HG02970 (cell line): ENCODE measurements around the gene GREB1L.
"Not testable (repeated sequence)": the region's sequence is repeated elsewhere in the genome, so short reads cannot be mapped to it uniquely, and the experiment has no call there.

ENCODE experiments used
- ATAC-seq: cut with Tn5 transposase; IDR thresholded peaks from one replicate; pipeline ENCODE4 v1.9.1; 2021; ENCODE audit warnings: mild to moderate bottlenecking, moderate library complexity, moderate number of reproducible peaks; ENCODE audit not compliant: unreplicated experiment, low FRiP score

The GREB1L gene

DNA sequence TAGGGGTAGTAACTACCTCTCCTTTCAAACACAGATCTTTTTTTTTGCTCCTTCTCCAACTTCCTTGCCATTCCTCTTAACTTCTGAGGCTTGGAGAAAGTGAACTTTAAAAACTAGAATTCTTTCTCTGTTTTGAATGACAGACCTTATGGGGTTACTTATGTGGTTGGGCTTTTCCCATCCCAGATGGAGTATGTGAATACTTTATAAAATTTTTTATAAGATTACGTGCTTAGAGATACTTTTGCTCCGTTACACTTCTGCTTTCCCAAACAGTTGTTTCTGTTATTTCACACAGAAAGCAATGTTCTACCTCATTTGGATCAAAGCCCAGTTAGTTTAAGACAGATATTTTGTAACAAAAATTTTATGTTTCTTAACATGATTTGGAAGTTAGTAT, 20.2 kb downstream of the GREB1L start:
- ATAC-seq: no peak

DNA sequence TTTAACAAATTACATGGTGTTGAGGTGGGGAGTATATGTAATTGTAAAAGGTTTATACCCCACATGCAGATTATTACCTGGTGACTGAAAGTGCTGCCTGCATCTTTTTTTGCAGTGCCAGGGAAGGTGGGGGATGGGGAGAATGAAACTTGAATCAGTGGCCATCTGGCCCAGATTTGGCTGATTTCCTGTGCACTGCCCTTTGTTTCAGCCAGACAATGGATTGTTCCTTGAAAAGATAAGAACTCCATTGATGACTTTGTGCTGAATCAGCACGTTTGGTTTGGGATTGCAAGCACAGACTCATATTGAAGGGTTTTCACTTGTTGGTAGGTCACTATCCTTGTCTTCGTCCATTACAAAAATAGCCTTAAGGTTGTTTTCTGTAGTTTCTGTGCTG, 20.9 kb downstream of the GREB1L start:
- no peak for ATAC-seq

DNA sequence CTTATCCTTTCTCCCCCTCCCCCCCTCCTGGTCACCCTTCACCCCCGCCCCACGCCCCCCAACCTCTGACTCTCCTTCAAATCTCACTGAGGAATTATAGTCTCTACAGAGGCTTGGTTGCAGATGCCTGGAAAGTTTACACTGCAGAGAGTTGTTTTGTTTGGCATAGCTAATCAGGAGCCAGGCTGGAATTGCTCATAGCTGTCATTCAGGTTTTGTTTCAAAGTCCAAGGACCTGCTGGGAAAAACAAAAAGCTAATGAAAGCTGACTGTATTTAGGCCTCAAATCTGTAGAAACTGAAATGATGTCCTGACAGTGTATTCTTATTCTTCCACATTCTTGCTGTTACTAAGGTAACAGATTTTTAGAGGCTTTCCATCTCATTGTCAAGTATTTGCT, 22.6 kb downstream of the GREB1L start:
- no peak for ATAC-seq

DNA sequence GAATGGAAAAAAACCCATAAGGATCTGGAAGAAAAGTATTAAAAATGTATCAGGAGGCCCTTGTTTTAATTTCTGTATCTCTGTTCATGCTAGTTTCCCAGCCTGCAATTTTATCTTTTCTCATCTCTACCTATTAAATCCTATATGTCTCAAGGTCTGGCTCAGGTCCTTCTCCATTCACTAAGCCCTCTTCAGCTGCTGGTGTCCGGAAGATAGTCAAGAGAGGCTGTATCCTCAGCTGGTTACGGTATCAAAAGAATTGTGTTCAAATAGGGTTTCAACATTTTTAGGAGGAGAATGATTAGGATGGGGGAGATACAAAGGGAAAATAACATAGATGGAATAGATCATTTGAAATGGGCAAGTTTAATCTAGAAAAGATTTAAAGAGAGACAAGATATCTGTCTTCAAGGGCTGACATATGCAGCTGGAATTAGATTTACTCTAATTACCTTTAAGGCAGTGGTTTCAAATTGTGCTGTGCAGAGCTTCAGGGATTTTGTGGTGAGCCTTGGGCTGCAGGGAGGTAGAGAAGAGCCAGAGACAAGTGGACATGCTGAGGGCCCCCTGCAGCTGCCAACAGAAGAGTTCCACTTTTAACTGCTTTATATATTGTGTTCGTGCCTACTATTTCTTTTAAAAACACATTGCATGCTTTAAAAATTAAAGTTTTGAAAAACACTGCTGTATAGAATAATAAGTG, 24.1 kb downstream of the GREB1L start:
- ATAC-seq: no peak

DNA sequence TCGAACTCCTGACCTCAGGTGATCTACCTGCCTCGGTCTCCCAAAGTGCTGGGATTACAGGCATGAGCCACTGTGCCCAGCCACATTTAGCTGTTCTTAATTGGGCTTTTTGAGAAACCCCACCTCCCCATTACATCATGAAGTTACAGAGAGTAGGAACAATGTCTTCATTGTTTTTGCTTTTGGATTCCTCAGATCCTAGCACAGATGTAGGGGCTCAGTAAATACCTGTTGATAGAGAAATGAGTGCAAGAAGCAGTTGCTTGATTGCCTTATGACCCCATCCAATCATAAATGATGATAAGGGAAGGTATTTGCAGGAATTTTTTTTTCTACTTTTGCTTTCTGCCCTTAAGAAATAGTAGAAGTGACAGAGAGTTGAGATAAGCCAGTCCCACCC, 25.4 kb downstream of the GREB1L start:
- no peak for ATAC-seq

DNA sequence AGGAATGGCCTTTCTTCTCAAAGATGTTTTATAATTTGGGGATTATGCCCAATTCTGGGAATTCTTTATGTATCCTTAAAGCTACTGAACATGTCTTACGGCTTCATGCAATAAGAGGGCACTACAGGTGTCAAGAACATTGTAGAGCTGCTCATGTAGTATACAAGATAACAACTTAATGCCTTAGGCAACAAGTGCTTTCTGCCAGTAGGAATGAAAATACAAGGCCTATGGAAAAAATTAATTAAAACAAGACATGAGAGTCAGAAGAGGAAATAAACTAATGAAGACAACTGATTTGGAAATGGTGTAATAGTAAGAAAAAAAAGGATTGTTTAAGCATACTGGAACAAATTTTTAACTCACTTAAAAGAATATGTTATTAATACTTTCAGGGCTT, 27.3 kb downstream of the GREB1L start:
- no peak for ATAC-seq

DNA sequence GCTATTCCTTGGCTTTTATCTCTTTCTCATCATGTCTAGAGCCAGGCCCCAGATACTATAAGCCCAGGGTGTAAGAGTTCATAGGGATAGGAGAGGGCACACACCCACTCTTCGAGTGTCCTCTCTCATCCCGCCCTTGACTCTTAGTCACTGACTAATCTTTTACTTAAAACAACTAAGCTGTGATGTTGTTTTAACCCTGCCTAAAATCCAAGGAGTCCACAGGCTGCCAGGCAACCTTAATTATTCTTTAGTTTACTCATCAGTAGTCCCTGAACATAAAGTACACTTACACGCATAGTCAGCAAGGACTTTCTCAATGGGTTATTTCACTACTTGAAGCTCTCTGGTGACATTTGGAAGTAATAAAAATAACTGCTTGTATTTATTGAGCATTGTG, 28.4 kb downstream of the GREB1L start:
- no peak for ATAC-seq

DNA sequence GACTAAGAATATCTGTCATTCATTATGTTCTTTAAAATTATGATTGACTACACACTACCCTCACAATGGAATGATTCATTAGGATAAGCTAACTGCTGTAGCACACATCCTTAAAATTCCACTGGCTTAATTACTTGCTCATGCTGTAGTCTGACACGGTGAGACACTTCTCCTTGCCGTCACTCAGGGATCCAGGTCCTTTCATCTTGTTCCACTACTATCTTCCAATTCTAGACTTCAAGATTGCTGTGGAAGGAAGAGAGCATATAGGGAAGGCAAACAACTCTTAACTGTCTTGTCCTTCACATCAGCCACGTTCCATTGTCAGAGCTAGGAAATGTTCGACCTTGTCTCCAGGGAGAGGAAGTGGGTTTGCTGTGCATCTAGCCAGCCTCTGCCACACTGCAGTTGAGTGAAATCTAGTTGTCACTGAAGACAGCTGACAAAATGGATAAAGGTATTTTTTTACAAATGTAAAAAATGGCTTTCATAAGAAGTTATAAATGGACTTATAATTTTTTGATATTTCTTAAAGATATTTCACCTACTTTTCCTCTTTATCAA, 30.1 kb downstream of the GREB1L start:
- ATAC-seq: no peak

DNA sequence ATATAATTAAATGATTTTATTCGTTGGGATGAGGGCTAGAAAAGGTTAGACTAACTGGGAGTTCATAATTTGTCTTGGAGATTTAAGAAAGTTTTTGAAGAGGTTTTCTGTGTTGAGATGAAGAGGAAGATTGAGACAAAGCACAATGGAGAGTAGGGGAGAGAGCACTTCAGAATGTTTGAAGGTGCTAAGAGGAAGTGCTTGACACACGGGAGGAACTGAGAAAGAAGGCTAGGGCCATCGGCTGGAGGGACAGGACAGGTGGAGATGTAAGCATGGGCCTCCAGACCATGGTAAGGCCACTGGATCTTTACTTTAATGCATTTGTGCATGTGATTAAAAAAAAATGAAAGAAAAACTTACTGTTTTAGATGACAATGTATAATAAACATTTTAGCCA, 31.5 kb downstream of the GREB1L start:
- ATAC-seq: no peak

DNA sequence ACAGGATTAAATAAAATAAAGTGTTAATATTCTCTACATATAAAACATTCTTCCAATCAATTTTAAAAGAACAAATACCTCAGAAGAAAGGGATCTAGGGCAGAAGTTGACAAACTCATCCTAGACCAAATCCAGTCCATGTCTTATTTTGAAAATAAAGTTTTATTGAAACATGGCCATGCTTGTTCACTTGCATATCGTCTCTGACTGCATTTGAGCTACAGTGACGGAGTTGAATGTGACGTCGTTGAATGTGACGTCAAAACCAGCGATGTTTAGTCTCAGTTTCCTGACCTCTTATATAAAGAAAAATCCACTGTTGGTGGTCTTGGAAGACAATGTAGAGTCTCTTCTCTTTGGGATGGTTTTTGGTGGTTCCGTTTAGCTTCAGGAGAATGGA, 33.6 kb downstream of the GREB1L start:
- ATAC-seq: no peak

DNA sequence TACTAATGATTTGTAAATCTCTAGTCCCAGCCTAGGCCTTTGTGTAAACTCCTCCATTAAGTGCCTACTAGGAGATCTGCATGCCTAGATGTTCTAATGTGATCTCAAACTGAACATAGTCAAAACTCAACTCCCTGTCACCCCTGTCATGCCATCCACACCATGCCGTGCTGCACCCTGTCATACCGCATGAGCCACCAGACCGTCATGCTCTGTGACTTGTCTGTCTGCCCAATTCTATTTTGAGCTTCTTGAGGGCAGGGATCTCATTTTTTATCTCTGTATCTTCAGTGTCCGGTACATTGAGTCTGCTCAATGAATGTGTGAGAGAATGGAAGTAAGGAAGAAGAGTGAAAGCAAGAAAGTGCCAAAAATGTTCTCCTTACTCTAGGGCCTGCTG, 35.5 kb downstream of the GREB1L start:
- ATAC-seq: no peak

DNA sequence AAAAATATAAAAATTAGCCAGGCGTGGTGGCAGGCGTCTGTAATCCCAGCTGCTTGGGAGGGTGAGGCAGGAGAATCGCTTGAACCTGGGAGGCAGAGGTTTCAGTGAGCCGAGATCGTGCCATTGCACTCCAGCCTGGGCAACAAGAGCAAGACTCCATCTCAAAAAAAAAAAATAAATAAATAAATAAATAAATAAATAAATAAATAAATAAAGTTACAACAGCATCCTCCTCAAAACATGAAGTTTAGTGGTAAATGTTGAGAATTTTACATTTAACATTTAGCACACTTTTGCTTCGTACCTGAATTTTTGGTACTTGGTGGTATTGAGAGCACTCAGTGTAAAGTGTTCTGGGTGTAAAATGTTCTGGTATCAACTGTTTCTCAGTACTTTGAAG, 36.2 kb downstream of the GREB1L start:
- not testable (repeated sequence) for ATAC-seq

DNA sequence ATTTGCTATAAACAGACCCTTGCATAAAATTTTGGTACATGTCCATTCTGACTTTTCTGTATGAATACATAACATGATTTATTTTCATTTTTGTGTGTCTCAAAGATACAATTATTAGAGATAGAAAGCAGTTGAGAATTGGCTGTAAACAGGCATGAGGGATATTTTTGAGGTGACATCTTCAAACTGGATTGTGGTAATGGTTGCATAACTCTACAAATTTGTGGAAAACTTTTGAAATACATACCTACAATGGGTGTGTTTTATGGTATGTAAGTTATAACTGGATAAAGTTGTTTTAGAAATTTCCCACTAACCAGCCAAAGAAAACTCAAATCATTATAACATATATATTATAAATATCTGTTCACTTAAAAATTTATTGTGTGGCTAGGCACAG, 39.6 kb downstream of the GREB1L start:
- no peak for ATAC-seq

DNA sequence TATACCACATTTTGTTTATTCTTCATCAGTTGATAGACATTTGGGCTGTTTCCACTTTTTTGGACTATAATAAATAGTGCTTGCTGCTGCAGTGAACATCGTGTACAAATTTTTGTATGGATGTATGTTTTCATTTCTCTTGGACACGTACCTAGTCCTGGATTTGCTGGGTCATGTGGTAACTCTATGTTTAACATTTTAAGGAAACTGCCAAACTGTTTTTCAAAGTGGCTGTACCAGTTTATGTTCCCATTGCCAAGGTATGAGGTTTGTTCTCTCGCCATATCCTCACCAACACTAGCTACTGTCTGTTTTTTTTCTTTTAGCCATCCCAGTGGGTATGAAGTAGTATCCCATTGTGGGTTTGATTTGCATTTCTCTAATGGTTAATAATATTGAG, 42.5 kb downstream of the GREB1L start:
- ATAC-seq: no peak

DNA sequence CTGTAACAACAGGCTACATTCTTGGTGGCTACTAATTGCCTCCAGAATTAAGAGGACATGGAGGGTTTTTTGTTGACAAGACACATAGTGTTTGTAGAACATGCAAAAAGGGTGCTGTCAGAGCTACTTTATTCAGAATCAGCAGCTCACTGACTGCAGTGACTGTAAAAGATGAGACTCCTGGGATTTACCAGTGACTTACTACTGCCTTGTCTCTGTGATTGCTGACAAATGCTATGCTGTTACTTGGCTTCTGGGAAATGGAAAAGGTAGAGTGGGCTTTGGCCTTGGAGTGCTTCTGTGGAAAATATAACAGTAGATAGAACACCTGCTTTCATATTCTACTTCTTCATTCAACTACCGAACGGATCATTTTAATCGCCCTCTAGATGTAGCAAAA, 47.8 kb downstream of the GREB1L start:
- ATAC-seq: no peak

DNA sequence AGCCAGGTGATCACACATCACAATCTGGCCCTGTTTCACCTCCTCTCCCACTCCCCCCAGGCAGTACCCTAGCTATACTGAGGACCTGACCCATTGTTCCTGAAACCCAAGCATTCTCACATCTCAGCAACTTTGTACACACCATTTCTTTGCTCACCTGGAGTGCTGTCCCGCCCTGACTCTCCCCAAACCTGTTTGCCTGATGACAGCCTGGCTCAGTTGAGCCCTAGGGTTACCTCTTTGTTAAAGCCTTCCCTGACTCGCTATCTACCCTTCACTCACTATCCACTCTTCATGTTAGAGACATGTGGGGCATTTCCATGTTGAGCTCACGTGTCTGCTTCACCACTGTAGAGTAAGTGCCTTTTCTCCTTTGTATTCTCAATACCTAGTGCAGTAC, 49.1 kb downstream of the GREB1L start:
- no peak for ATAC-seq

DNA sequence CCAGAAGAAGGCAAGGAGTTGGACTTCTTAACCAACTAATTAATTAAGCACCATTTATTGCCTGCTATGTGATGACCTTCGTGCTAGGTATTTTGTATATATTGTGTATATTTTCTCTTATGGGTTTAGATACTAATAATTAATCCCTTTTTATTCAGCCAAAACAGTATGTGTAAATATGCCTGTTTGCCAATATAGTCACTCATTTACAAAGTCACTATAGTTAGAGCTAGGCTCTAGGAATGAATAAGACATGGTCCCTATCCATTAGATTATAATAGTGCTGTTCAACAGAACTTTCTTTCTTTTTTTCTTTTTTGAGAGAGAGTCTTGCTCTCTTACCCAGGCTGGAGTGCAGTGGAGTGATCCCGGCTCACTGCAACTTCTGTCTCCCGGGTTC, 51.4 kb downstream of the GREB1L start:
- ATAC-seq: no peak

DNA sequence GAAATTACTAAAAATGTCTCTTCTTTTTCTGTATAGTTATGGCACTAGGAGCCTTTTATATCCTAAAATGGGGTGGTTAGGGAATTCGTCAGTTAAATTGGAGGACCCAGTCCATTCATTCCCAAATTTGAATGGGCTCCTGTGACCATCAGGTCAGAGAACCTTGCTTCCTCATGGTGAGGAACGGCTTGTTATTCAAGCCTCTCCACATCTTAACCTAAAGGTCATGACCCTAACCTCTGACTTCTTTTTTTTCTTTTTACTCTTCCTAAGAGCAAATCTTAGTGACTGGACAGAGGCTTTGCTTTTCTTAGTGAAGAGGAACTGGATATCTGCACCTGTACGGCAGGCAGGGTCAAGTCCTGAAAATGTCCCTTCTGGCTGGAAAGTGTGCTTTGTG, 53.1 kb downstream of the GREB1L start:
- no peak for ATAC-seq

DNA sequence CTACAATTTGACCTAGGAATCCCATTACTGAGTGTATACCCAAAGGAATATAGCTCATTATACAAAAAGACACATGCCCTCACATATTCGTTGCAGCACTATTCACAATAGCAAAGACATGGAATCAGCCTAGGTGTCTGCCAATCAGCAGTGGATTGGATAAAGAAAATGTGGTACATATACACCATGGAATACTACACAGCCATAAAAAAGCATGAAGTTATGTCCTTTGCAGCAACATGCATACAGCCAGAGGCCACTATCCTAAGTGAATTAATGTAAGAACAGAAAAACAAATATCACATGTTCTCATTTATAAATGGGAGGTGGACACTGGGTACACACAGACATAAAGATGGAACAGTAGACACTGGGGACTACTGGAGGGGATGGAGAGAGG, 54.0 kb downstream of the GREB1L start:
- ATAC-seq: no peak

DNA sequence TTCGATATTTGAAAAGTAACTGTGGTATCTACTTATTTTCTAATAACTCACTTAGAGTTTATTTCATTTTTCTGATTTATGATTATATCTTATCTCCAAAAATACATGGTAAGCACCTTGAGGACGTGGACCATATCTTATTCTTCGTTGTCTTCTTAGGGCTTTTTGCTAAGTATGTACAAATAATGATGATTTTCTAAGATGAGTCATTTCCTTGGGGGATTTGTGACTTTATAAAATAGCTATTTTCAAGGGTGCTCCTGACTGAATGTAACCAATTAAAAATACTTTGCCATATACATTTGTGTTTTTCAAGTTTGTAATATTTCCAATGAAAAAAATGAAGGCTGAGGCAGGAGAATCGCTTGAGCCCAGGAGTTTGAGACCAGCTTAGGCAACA, 56.3 kb downstream of the GREB1L start:
- ATAC-seq: no peak

DNA sequence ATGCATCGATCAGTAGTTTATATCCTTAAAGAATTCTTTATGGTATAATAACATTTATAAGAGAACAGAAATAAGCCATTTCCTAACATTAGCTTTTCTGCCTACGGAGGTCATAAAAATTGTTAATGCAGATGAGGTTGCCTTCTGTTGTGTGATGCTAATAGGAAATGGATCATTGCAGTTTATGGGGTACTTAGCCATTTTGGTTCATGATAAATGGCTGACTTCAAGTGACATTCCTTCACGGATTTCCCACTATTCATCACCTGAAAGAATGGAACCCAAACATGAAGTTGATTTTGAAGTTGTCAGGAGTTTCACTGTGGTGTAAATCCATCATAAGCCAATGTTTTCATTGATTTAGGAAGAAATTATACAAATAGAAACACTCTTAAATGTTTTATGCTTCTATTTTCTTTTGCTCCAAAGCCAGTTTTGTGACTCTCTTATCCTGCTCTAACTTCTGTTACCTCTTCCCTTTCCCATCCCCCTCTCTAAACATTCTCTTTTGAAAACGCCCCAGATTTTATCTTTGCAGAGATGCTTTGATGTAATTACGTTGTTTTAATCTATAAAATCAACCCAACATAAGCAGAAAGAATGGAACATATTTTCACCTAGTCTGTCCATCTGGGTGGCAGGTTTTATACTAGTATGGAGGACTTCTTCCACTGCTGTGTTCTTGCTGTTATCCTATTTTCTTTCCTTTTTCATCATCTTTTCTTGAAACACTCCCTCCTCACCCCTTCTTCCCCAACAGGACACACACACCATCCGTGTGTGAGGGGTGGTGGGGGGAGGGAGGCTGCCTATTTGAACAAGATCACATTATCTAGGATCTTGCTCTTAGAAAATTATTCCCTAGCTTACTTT, 58.2 kb downstream of the GREB1L start:
- no peak for ATAC-seq

DNA sequence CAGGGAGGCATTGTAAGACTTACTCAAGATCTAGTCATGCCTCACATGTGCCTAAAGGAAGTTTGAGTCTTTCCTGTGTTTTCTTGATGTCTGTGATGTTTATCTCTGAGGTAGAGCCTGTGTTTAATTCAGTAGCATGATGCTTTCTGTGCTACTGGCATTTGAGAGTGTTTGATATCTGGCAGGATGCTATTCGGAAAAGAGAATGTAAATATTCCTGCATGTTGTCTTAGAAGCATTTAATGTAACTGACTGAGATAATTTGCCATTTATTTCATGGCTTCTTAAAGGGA, 58.8 kb downstream of the GREB1L start:
- no peak for ATAC-seq
